PC-3 (cell line): ENCODE results near the gene ZFAND6.

Experiments
- CTCF ChIP-seq: fragments of 300-600 bp; sonication (generic); conservative IDR thresholded peaks from 2 replicates; pipeline ENCODE4 v1.5.1; 2017; ENCODE audit warnings: antibody characterized with exemption, low read depth, mild to moderate bottlenecking, low read length
- EZH2phosphoT487 ChIP-seq: fragments of 300-600 bp; sonication (generic); IDR thresholded peaks from 2 replicates; pipeline ENCODE4 v1.6.1; 2018; ENCODE audit warnings: mild to moderate bottlenecking, antibody characterized with exemption, low read length, borderline replicate concordance

DNA sequence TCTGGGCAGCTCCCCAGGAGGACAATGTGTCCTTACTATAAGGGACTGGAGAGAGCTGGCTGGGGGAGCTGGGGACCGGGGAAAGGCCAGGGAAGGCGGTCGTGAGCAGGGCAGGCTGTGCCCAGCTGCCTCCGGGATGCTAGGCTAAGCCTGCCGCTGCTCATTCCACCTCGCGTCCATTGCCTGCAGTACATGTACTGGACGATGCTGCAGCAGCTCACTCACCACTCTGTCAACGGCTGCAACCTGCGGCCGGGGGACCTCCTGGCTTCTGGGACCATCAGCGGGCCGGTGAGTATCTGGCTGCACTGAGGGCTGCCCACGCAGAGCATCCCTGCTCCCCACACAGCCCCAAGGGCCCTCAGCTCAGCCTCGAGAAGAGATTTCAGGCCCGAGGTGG is 120.5 kb downstream of the ZFAND6 start:
- TF ChIP-seq CTCF (no peak), EZH2phosphoT487 (no peak)
